ENCODE data around the gene PHF19.

DNA sequence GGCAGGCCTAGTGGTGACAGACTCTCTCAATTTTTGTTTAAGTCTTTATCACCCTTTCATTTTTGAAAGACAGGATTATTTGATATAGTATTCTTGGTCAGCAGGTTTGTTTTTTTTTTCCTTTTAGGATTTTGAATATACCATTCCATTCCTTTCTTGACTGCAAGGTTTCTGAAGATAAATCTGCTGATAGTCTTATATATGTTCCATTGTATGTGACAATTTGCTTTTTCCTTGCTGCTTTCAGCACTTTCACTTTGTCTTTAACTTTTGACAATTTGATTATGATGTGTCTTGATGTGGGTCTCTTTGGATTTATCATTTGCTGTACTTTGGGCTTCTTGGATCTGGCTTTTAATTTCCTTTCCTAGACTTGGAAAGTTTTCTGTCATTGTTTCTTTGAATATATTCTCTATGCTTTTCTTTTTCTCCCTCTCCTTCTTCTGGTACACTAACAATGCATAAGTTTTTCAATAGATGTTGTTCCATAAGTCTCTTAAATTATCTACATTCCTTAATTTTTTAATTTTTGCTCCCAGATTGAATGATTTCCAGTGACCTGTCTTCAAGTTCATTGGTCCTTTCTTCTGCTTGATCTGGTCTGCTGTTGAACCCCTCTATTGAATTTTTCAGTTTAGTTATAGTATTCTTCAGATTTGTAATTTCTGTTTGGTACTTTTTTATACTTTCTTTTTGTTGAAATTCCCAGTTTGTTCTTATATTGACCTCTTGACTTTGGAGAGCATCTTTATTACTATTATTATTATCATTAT, 69.2 kb downstream of the PHF19 start:
- TF ChIP-seq, protein P1, sequence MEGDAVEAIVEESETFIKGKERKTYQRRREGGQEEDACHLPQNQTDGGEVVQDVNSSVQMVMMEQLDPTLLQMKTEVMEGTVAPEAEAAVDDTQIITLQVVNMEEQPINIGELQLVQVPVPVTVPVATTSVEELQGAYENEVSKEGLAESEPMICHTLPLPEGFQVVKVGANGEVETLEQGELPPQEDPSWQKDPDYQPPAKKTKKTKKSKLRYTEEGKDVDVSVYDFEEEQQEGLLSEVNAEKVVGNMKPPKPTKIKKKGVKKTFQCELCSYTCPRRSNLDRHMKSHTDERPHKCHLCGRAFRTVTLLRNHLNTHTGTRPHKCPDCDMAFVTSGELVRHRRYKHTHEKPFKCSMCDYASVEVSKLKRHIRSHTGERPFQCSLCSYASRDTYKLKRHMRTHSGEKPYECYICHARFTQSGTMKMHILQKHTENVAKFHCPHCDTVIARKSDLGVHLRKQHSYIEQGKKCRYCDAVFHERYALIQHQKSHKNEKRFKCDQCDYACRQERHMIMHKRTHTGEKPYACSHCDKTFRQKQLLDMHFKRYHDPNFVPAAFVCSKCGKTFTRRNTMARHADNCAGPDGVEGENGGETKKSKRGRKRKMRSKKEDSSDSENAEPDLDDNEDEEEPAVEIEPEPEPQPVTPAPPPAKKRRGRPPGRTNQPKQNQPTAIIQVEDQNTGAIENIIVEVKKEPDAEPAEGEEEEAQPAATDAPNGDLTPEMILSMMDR (IDR thresholded peaks at IDR 0.05), result no peak
- no peak for TF ChIP-seq POLR2AphosphoS5 (IDR thresholded peaks at IDR 0.05)
